CD4-positive, alpha-beta memory T cell (primary cell): ENCODE data around the gene CDC123. TPM values are rescaled to one million over a fixed set of nuclear protein-coding genes. Genes with fewer than 3 reads are reported as not detected.
"Not testable (repeated sequence)": the region's sequence is repeated elsewhere in the genome, so short reads cannot be mapped to it uniquely, and the experiment has no call there.

Experiments
- CTCF ChIA-PET: fragments of 350-600 bp; sonication (Branson Sonifier 250); formaldehyde crosslinking; loops from one replicate; lab custom pipeline; 2021; ENCODE audit warnings: inconsistent platforms; ENCODE audit not compliant: partially characterized antibody; lab: Charles Lee
- POLR2A ChIA-PET: fragments of 350-600 bp; sonication (Branson Sonifier 250); formaldehyde crosslinking; loops from one replicate; lab custom pipeline; 2021; ENCODE audit not compliant: partially characterized antibody; lab: Charles Lee
- DNase-seq, 5 donors: peaks; one replicate each; pipeline versions ENCODE4 v3.0.0 to v3.0.0-alpha.2; 2020 to 2022; ENCODE audit warnings: mixed read lengths in 1 of 5
- H3K27ac ChIP-seq: one replicate; pipeline ENCODE4 v1.7.0; 2013; ENCODE audit warnings: low read depth, low read length
- H3K27me3 ChIP-seq: 2 replicates; pipeline ENCODE4 v1.7.0; 2013; ENCODE audit warnings: mild to moderate bottlenecking, low read length, moderate library complexity; ENCODE audit not compliant: insufficient read depth
- H3K36me3 ChIP-seq: 2 replicates; pipeline ENCODE4 v1.7.0; 2013; ENCODE audit warnings: mild to moderate bottlenecking, low read length, moderate library complexity; ENCODE audit not compliant: insufficient read depth
- H3K4me1 ChIP-seq: 2 replicates; pipeline ENCODE4 v1.7.0; 2013; ENCODE audit warnings: mild to moderate bottlenecking, low read length, moderate library complexity; ENCODE audit not compliant: insufficient read depth
- H3K4me3 ChIP-seq, 2 donors: one replicate each; pipeline ENCODE4 v1.7.0; 2013; ENCODE audit warnings: low read length in 2 of 2, mild to moderate bottlenecking in 1 of 2
- H3K9me3 ChIP-seq, 2 donors: one replicate each; pipeline ENCODE4 v1.7.0; 2013; ENCODE audit warnings: low read length in 2 of 2, control low read depth in 1 of 2; ENCODE audit not compliant: control insufficient read depth in 1 of 2
- H3K27ac Mint-ChIP-seq, 7 donors: one replicate each; pipeline ENCODE4 v1.8.0; 2020 to 2021; ENCODE audit warnings: mixed read lengths in 7 of 7, mild to moderate bottlenecking in 6 of 7, inconsistent platforms in 3 of 7, moderate library complexity in 3 of 7
- H3K27me3 Mint-ChIP-seq, 2 donors: one replicate each; pipeline ENCODE4 v1.8.0; 2020 to 2021; ENCODE audit warnings: mixed read lengths in 2 of 2
- H3K36me3 Mint-ChIP-seq, 2 donors: one replicate each; pipeline ENCODE4 v1.8.0; 2020 to 2021; ENCODE audit warnings: mixed read lengths in 2 of 2, inconsistent platforms in 1 of 2, mild to moderate bottlenecking in 1 of 2
- H3K4me1 Mint-ChIP-seq, 4 donors: one replicate each; pipeline ENCODE4 v1.8.0; 2020 to 2021; ENCODE audit warnings: mixed read lengths in 4 of 4, mild to moderate bottlenecking in 1 of 4
- H3K4me3 Mint-ChIP-seq, 8 donors: one replicate each; pipeline ENCODE4 v1.8.0; 2020 to 2021; ENCODE audit warnings: mixed read lengths in 8 of 8, mild to moderate bottlenecking in 7 of 8, moderate library complexity in 6 of 8, inconsistent platforms in 3 of 8
- H3K9me3 Mint-ChIP-seq, 8 donors: one replicate each; pipeline ENCODE4 v1.8.0; 2020 to 2021; ENCODE audit warnings: mixed read lengths in 8 of 8, mild to moderate bottlenecking in 5 of 8, inconsistent platforms in 3 of 8, moderate library complexity in 1 of 8
- intact Hi-C: fragments of 100-400 bp; cut with micrococcal nuclease; formaldehyde crosslinking; loops from one replicate; pipeline ENCODE4 v1.15.1; 2023
- polyA plus RNA-seq, 2 donors: library from polyadenylated mRNA; unstranded; fragments of 300-500 nt; fragmentation: Illumina TruSeq; gene quantifications; one replicate each; pipeline ENCODE4 v1.2.3, GENCODE V29; 2021
- total RNA-seq, 2 experiments: library from RNA; stranded (reverse); gene quantifications; one replicate each; pipeline ENCODE4 v1.2.3, GENCODE V29; 2021

The CDC123 gene
- total and polyA plus RNA-seq, 4 experiments from 2014 or later, result 40.7 to 124 (median 71.4) TPM

DNA sequence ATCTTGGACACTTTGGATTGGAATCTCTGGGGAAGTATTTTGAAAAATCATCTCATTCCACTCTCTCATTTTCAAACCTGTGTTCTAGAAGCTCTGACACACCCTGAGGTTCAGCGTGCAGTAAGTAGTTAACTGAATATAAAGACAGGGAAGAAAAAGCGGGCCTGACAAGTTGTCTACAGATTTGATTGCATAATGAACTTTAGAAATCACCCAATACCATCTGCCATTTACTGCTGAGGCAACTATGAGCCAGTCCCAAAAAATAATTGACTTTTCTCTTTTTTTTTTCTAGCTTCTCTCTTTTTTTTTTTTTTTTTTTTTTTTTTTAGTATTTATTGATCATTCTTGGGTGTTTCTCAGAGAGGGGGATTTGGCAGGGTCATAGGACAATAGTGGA lies 29.5 kb downstream of the CDC123 start:
- no peaks in the 10 kb centered on the region for H3K4me1 ChIP-seq
- Mint-ChIP-seq H3K4me1 (peaks cover 0 to 8% (median 4%) of the 10 kb centered on the region in 4 donors), H3K36me3 (peaks cover 38 to 47% of the 10 kb centered on the region in 2 donors), H3K9me3 (no peaks in the 10 kb centered on the region), H3K4me3 (no peak overlapping the region), H3K27me3 (no peaks in the 10 kb centered on the region), H3K27ac (no peak overlapping the region)
- no peaks in the 10 kb centered on the region for H3K27me3 ChIP-seq
- H3K27ac ChIP-seq, result no peak overlapping the region
- DNase-seq, result no peak
- ChIA-PET POLR2A (no interaction called here), CTCF (interaction anchor here (3.6 kb wide), 1 partner anchor 10 kb away, joined by 22 read pairs; no protein-coding TSS in a partner anchor)
- H3K4me3 ChIP-seq, result no peak overlapping the region
- no peaks in the 10 kb centered on the region for H3K9me3 ChIP-seq
- H3K36me3 ChIP-seq, result peaks cover 16% of the 10 kb centered on the region
- intact Hi-C loops, result no loop called here

DNA sequence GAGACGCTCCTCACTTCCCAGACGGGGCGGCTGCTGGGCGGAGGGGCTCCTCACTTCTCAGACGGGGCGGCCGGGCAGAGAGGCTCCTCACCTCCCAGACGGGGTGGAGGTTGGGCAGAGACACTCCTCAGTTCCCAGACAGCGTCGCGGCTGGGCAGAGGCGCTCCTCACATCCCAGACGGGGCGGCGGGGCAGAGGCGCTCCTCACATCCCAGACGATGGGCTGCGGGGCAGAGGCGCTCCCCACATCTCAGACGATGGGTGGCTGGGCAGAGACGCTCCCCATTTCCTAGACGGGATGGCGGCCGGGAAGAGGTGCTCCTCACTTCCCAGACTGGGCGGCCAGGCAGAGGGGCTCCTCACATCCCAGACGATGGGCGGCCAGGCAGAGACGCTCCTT lies 30.4 kb downstream of the CDC123 start:
- H3K4me1 ChIP-seq, POLR2A ChIA-PET: not testable (repeated sequence)
- peaks cover 40 to 51% of the 10 kb centered on the region in 2 donors for H3K36me3 Mint-ChIP-seq

DNA sequence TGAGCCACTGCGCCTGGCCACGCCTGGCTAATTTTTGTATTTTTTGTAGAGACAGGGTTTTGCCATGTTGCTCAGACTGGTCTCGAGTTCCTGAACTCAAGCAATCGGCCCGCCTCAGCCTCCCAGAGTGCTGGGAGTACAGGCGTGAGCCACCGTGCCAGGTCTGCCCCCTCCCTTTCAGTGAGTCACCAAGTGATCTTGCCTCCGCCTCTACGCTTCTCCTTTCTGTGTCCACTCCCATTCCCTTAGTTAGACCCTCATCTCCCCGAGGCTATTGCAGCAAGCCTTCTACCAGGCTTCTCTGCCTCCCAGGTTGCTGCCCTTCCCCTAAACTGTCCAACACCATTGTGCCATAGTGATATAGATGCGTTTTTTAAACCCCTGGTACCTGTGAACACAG lies 32.9 kb downstream of the CDC123 start:
- Mint-ChIP-seq H3K4me3 (no peak overlapping the region), H3K4me1 (peaks cover 0 to 5% (median under 1%) of the 10 kb centered on the region in 4 donors), H3K27ac (peak overlapping the region in 2 of 7 donors; percentile 13 to 77), H3K36me3 (peaks cover 38 to 48% of the 10 kb centered on the region in 2 donors), H3K27me3 (no peaks in the 10 kb centered on the region), H3K9me3 (no peaks in the 10 kb centered on the region)
- Histone ChIP-seq H3K4me1 (no peaks in the 10 kb centered on the region), H3K27ac (no peak overlapping the region), H3K4me3 (no peak overlapping the region), H3K36me3 (peaks cover 27% of the 10 kb centered on the region), H3K9me3 (no peaks in the 10 kb centered on the region), H3K27me3 (no peaks in the 10 kb centered on the region)
- intact Hi-C loops, result no loop called here
- ChIA-PET POLR2A (no interaction called here), CTCF (interaction anchor here (2.0 kb wide), 1 partner anchor 428 kb away, joined by 4 read pairs; no protein-coding TSS in a partner anchor)
- no peak for DNase-seq

More for the DNA sequence above, 30.4 kb downstream of the CDC123 start:
- H3K4me3 Mint-ChIP-seq, DNase-seq, H3K9me3 ChIP-seq, H3K27me3 ChIP-seq, CTCF ChIA-PET, H3K9me3 Mint-ChIP-seq, H3K4me1 Mint-ChIP-seq, H3K27me3 Mint-ChIP-seq, intact Hi-C loops, H3K27ac ChIP-seq, H3K4me3 ChIP-seq, H3K27ac Mint-ChIP-seq: not testable (repeated sequence)
- peaks cover 16% of the 10 kb centered on the region for H3K36me3 ChIP-seq

DNA sequence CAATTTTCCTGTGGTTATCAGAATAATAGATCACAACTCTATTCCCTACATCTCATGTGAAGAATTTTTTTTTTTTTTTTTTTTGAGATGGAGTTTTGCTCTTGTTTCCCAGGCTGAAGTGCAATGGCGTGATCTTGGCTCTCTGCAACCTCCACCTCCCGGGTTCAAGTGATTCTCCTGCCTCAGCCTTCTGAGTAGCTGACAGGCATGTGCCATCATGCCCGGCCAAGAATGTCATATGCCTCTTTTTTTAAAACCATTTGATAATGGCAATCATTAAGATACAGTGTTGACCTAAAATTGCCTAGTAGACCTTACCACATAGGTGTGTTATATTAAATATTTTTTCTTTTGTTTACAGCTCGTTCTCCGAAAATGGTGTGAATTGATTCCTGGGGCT lies 38.7 kb downstream of the CDC123 start:
- peaks cover 41% of the 10 kb centered on the region for H3K36me3 ChIP-seq
- H3K27me3 ChIP-seq, CTCF ChIA-PET, H3K9me3 Mint-ChIP-seq, H3K4me1 Mint-ChIP-seq, H3K9me3 ChIP-seq, POLR2A ChIA-PET, H3K27ac ChIP-seq, H3K4me3 ChIP-seq, H3K4me3 Mint-ChIP-seq, H3K4me1 ChIP-seq, DNase-seq, intact Hi-C loops, H3K27me3 Mint-ChIP-seq: not testable (repeated sequence)
- Mint-ChIP-seq H3K27ac (peak overlapping the region in 1 of 7 donors; percentile 29), H3K36me3 (peaks cover 44 to 59% of the 10 kb centered on the region in 2 donors)

DNA sequence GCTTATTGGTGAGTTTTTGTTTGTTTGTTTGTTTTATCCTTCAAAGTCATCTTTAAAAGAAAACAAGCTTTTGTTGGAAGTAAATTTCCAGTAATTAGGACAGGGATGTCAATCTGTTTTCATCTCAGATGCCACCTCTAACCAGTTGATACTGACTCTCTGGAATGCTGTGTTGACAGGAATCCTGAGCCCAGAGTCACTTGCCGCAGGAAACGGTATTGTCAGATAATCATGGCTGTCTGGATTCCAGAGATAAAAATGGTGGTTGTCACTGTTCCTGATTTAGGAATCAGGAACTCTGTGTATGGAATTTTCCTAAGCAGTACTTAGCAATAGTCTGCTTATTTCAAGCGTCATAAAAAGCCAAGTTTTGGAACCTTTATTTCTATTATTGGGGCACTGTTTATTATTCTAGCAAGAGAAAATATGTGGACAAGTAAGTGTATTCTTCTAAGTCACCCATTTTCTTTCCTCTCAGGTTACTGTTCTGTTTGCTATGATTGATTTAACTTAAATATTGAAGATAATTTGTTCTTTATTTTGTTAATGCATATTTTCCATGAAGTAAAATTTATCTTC lies 39.2 kb downstream of the CDC123 start:
- intact Hi-C loops, result no loop called here
- H3K4me1 ChIP-seq, result no peaks in the 10 kb centered on the region
- no peaks in the 10 kb centered on the region for H3K27me3 Mint-ChIP-seq
- H3K27ac ChIP-seq, result no peak overlapping the region
- H3K4me3 Mint-ChIP-seq, result no peak overlapping the region
- no peaks in the 10 kb centered on the region for H3K9me3 Mint-ChIP-seq
- DNase-seq, result no peak
- no peak overlapping the region for H3K4me3 ChIP-seq
- no peaks in the 10 kb centered on the region for H3K27me3 ChIP-seq
- POLR2A ChIA-PET, result no interaction called here
- peaks cover 43 to 57% of the 10 kb centered on the region in 2 donors for H3K36me3 Mint-ChIP-seq
- CTCF ChIA-PET, result no interaction called here
- no peaks in the 10 kb centered on the region for H3K9me3 ChIP-seq
- H3K4me1 Mint-ChIP-seq, result peaks cover 0 to 3% (median 2%) of the 10 kb centered on the region in 4 donors
- no peak overlapping the region for H3K27ac Mint-ChIP-seq
- peaks cover 41% of the 10 kb centered on the region for H3K36me3 ChIP-seq

DNA sequence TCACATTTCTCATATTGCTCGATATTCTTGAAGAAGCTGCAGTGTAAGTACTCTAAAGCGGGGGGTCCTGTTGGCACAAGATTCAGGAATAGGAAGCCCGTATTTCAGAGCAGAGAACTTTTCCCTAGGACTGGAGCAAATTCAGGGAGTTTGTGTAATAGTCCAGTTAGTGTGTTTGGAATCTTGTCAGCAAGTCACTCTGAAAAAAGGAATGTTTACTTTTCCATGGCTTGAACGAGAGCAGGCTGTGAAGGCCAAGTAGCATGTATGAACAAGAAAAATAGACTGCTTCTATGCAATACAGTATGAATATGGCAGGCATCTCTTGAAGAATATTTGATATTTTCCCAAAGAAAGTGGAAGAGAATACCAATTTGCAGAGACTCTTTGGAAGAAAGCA lies 39.8 kb downstream of the CDC123 start:
- H3K4me3 Mint-ChIP-seq, result no peak overlapping the region
- intact Hi-C loops, result no loop called here
- no peaks in the 10 kb centered on the region for H3K27me3 Mint-ChIP-seq
- H3K4me1 Mint-ChIP-seq, result peaks cover 0 to 7% (median 3%) of the 10 kb centered on the region in 4 donors
- DNase-seq, result no peak
- no peaks in the 10 kb centered on the region for H3K9me3 Mint-ChIP-seq
- Histone ChIP-seq H3K36me3 (peaks cover 39% of the 10 kb centered on the region), H3K9me3 (no peaks in the 10 kb centered on the region), H3K4me3 (no peak overlapping the region), H3K27ac (no peak overlapping the region), H3K27me3 (no peaks in the 10 kb centered on the region), H3K4me1 (no peaks in the 10 kb centered on the region)
- ChIA-PET CTCF (no interaction called here), POLR2A (no interaction called here)
- H3K27ac Mint-ChIP-seq, result peak overlapping the region in 1 of 7 donors; percentile 37
- peaks cover 42 to 59% of the 10 kb centered on the region in 2 donors for H3K36me3 Mint-ChIP-seq

DNA sequence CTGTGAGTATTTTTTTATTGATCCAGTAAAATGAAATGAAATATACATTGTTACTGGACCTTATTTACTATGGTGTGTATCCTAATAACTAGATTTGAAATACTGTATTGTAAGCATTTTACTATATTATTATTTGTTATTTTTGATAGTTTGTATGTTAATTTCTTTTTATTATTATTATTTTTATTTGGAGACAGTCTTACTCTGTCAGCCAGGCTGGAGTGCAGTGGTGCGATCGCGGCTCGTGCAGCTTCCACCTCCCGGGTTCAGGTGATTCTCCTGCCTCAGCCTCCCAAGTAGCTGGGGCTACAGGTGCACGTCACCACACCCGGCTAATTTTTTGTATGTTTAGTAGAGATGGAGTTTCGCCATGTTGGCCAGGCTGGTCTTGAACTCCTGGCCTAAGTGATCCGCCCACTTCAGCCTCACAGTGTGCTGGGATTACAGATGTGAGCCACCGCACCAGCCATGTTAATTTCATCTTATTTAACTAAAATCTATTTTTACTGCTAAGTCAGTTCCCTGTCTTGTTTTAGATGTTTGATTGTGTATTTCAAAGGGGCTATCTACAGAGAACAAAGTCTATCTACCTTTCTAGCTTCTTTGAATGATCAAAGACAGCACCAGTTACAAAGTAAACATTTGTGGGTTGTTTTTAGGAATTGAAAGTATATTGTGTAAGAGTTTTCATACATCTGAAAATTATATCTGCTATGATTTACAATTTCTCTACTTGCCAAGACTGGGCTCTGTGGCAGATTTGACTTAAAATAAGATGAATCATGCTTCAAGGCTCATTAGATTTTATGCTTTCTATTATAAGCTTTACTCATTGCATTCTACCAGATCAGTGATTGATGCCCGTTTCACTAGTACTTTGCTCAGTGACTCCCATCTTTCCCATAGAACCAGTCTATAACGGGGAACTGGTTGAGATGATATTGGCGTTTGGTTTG lies 41.6 kb downstream of the CDC123 start:
- no peaks in the 10 kb centered on the region for H3K9me3 ChIP-seq
- no peaks in the 10 kb centered on the region for H3K4me1 ChIP-seq
- H3K4me3 ChIP-seq, result no peak overlapping the region
- H3K27ac Mint-ChIP-seq, result peak overlapping the region in 3 of 7 donors; percentile 1 to 34 (median 31)
- no peaks in the 10 kb centered on the region for H3K27me3 Mint-ChIP-seq
- no peaks in the 10 kb centered on the region for H3K27me3 ChIP-seq
- ChIA-PET CTCF (interaction anchor here (1.0 kb wide), 1 partner anchor 22 kb away, joined by 3 read pairs; no protein-coding TSS in a partner anchor), POLR2A (no interaction called here)
- intact Hi-C loops, result no loop called here
- no peak for DNase-seq
- peaks cover 36 to 66% of the 10 kb centered on the region in 2 donors for H3K36me3 Mint-ChIP-seq
- no peak overlapping the region for H3K4me3 Mint-ChIP-seq
- no peak overlapping the region for H3K27ac ChIP-seq
- peaks cover 10 to 25% (median 14%) of the 10 kb centered on the region in 4 donors for H3K4me1 Mint-ChIP-seq
- peaks cover 31% of the 10 kb centered on the region for H3K36me3 ChIP-seq
- no peaks in the 10 kb centered on the region for H3K9me3 Mint-ChIP-seq
